Tibial nerve (tissue), 4 donors: ENCODE results near the gene RUFY2. TPM values are rescaled to one million over a fixed set of nuclear protein-coding genes. Genes with fewer than 3 reads are reported as not detected.
"Not testable (repeated sequence)": the region's sequence is repeated elsewhere in the genome, so short reads cannot be mapped to it uniquely, and the experiment has no call there.

Experiments used
- DNase-seq, 2 donors: peaks; one replicate each; pipeline ENCODE4 v3.0.0-alpha.2; 2019; ENCODE audit warnings: low spot score in 2 of 2
- H3K27ac ChIP-seq, 4 donors: fragments of 200-600 bp; sonication (generic) in 3 of 4; one replicate each; pipeline ENCODE4 v1.5.1; 2017 to 2019; ENCODE audit warnings: mild to moderate bottlenecking in 1 of 4
- H3K27me3 ChIP-seq, 2 donors: fragments of 200-600 bp; sonication (generic) in 1 of 2; one replicate each; pipeline versions ENCODE4 v1.5.1 to v1.6.0; 2017 to 2019
- H3K36me3 ChIP-seq, 3 donors: fragments of 200-600 bp; sonication (generic); one replicate each; pipeline ENCODE4 v1.5.1; 2018 to 2019
- H3K4me1 ChIP-seq, 4 donors: fragments of 200-600 bp; sonication (generic) in 3 of 4; one replicate each; pipeline ENCODE4 v1.5.1; 2017 to 2019
- H3K4me3 ChIP-seq, 4 donors: fragments of 200-600 bp; sonication (generic) in 3 of 4; one replicate each; pipeline ENCODE4 v1.5.1; 2017 to 2019; ENCODE audit warnings: mild to moderate bottlenecking in 1 of 4, moderate library complexity in 1 of 4
- H3K9me3 ChIP-seq, 4 donors: fragments of 200-600 bp; sonication (generic) in 3 of 4; one replicate each; pipeline ENCODE4 v1.5.1; 2017 to 2019
- EP300 ChIP-seq, 2 donors: sonication (generic); formaldehyde crosslinking; IDR thresholded peaks; one replicate each; pipeline ENCODE4 v1.6.1; 2017; ENCODE audit warnings: antibody characterized with exemption in 2 of 2, mild to moderate bottlenecking in 1 of 2
- POLR2A ChIP-seq, 2 donors: fragments of 450-650 bp; IDR thresholded peaks; one replicate each; pipeline ENCODE4 v1.6.1; 2017; ENCODE audit warnings: antibody characterized with exemption in 2 of 2, mild to moderate bottlenecking in 2 of 2, moderate library complexity in 2 of 2
- WGBS, 2 donors: methylation state at CpG; one replicate each; pipeline ENCODE4 v1.1.5; 2018; 5-methylcytosine and 5-hydroxymethylcytosine counted together
- total RNA-seq, 4 donors: library from RNA; depleted of rRNA; stranded (reverse); fragments of >200 nt; gene quantifications; one replicate each; pipeline ENCODE4 v1.1.0, GENCODE V29; 2016
- TF ChIP-seq, protein P1 (sequence below), 5 experiments: fragments of 200-600 bp in 3 of 5; fragments of 450-650 bp in 2 of 5; sonication (generic) in 3 of 5; IDR thresholded peaks; one replicate each; pipeline ENCODE4 v1.5.1; 2016 to 2019; ENCODE audit warnings: antibody characterized with exemption in 5 of 5, mild to moderate bottlenecking in 3 of 5, moderate library complexity in 2 of 5

RUFY2 gene
- total RNA-seq, 4 donors from 2014 or later: 31.4 to 41.2 (median 31.7) TPM

DNA sequence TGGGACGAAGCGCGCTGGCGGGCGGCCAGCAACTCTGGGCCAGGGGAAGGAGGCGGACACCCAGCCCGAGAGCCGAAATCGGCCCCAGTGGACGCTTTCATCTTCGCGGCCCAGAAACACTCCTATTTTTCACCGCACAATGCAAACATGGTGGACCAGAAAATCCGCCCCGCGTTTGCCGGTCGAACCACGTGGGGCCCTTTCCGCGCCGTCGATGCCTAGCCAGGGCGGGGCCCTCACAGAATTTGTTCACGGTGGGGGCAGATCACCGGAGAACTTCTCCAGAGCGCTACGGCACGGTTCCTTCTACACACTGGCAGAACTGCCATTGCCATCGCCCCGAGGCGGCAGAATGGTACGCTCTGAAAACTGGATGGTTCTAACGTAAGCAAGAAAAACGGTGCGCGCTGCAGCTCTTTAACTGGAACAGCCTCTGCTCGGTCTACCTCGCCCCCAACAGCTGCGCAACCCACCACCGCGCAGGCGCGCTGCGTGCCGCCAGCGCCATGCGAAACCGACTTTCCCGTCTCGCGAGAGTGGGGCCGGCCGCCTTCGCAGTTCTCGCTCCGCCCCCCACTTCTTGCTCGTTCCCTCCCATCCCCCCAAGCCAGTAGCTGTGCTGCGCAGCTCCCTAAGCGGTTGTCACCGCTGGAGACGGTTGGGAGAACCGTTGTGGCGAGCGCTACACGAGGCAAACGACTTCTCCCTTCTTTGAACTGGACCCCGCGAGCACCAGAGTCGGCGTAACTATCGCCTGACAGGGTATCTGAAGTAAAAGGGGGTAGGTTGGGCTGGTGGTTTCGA is 75.4 kb downstream of the RUFY2 start, which contains the start of gene HNRNPH3:
TSS of gene HNRNPH3 (plus strand) at position 610 of the 804 bp plus-strand sequence. CDS start 5,158 bp downstream, outside the sequence.
- Histone ChIP-seq H3K27ac (peak within 1 kb of the TSS; percentile 98 to 100 (median 99)), H3K9me3 (no peaks in the 10 kb centered on the region), H3K36me3 (no peaks in the 10 kb centered on the region), H3K27me3 (no peaks in the 10 kb centered on the region), H3K4me3 (peak within 1 kb of the TSS; percentile 83 to 99 (median 89)), H3K4me1 (peaks cover 0 to 61% (median 22%) of the 10 kb centered on the region in 4 donors)
- WGBS, 2 donors: 0% methylated on average over 40 to 66 of the region's 73 CpGs
- TF ChIP-seq, protein P1, sequence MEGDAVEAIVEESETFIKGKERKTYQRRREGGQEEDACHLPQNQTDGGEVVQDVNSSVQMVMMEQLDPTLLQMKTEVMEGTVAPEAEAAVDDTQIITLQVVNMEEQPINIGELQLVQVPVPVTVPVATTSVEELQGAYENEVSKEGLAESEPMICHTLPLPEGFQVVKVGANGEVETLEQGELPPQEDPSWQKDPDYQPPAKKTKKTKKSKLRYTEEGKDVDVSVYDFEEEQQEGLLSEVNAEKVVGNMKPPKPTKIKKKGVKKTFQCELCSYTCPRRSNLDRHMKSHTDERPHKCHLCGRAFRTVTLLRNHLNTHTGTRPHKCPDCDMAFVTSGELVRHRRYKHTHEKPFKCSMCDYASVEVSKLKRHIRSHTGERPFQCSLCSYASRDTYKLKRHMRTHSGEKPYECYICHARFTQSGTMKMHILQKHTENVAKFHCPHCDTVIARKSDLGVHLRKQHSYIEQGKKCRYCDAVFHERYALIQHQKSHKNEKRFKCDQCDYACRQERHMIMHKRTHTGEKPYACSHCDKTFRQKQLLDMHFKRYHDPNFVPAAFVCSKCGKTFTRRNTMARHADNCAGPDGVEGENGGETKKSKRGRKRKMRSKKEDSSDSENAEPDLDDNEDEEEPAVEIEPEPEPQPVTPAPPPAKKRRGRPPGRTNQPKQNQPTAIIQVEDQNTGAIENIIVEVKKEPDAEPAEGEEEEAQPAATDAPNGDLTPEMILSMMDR (IDR thresholded peaks at IDR 0.05): peak in 2 of 5 experiments; percentile 49 to 57
- TF ChIP-seq EP300 (IDR thresholded peaks at IDR 0.05) (peak; percentile 55 to 100), POLR2A (IDR thresholded peaks at IDR 0.05) (peak; percentile 99 to 100)
- DNase-seq: peak; percentile 97 to 98

DNA sequence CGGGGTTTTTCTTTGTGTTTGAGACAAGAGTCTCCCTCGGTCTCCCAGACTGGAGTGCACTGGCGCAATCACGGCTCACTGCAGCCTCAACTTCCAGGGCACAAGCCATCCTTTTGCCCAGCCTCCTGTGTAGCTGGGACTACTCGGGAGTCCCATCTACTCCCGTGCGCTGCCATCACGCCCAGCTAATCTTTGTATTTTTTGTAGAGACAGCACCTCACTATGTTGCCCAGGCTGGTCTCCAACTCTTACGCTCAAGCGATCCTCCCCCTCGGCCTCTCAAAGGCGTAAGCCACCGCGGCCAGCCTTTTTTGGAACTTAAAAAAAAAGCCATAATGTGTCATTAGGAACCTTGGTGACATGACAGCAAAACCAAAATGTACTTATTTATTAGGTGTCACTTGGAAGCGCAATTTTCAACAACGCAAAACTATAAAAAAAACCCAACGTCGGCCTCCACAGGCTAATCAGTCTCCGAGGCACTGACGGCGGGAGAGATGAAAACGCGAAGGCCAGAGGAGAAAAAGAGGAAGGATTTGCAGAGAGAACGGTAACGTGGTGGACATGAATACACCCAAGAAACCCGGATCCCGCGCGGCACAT is 76.1 kb downstream of the RUFY2 start:
- WGBS, 2 donors: 21 to 25% methylated on average over 29 of the region's 29 CpGs
- Histone ChIP-seq H3K27ac (peak overlapping the region; percentile 98 to 100 (median 99)), H3K27me3 (no peaks in the 10 kb centered on the region), H3K9me3 (no peaks in the 10 kb centered on the region), H3K4me1 (peaks cover 0 to 54% (median 14%) of the 10 kb centered on the region in 4 donors), H3K4me3 (peak overlapping the region; percentile 83 to 99 (median 89)), H3K36me3 (no peaks in the 10 kb centered on the region)
- TF ChIP-seq, protein P1 (IDR thresholded peaks at IDR 0.05): no peak
- TF ChIP-seq POLR2A (IDR thresholded peaks at IDR 0.05) (no peak), EP300 (IDR thresholded peaks at IDR 0.05) (no peak)
- DNase-seq: peak in 1 of 2 donors; percentile 40

DNA sequence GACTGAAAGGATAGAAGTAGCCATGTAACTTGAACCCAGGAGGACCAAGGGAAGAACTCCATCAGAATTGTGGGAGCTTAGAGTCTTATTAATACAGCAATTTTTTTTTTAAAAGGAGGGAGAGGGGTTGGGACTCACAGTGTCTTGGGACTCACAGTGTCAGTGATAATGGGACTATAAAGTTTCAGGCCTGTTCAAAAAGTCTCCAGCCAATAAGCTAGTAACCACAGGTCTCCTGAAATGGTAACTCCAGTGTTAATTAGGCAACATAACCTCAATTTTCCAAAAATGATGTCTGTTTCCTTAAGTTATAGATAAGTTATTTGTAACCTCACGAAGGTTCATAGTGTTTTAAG is 77.6 kb downstream of the RUFY2 start:
- DNase-seq: no peak
- H3K27ac ChIP-seq: peak overlapping the region in 3 of 4 donors; percentile 79 to 100 (median 99)
- H3K9me3 ChIP-seq: no peaks in the 10 kb centered on the region
- 92 to 100% methylated on average over 1 of the region's 1 CpG for WGBS, 2 donors
- H3K4me3 ChIP-seq: no peak overlapping the region
- H3K36me3 ChIP-seq: no peaks in the 10 kb centered on the region
- peaks cover 0 to 39% (median 7%) of the 10 kb centered on the region in 4 donors for H3K4me1 ChIP-seq
- no peaks in the 10 kb centered on the region for H3K27me3 ChIP-seq
- TF ChIP-seq POLR2A (IDR thresholded peaks at IDR 0.05) (no peak), EP300 (IDR thresholded peaks at IDR 0.05) (no peak)
- TF ChIP-seq, protein P1 (IDR thresholded peaks at IDR 0.05): no peak

DNA sequence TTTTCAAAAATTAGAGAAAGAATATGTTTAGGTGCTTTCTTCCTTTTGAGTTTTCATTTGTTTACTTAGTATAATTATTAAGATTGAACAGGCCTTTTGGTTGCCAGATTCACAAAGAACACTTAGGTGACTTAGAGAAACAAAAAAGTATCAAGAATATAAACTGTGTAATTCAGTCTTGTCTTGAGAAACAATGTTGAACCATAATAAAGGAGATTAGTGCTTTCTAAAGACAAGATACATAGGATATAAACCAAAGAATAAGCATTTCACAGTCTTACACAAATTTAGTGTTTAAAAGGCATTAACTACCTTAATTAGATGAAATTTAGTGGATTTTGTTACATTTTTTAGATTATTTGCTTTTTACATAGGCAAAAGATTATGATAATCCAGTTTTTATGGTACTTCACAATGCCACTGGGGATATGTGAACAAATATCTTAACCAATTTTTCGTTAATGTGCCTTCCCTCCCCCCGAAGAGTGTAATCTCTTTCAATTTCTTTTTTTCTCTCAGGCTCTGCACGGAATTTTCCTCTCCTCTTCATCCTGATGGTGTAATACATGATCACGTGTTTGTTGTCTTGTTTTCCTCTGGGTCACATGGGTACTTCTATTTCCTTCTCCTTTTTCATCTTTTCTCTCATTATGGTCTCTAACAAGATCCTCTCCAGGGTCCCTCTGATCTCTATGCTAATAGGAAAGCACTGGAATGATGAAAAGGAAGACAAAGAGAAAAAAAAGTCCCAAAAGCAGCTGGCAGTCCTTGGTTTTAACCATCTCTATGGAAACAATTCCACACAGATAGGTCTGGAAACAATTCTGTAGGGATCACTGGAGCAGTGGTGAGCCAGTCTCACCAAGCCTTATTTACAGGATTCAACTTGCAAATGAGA is 78.9 kb downstream of the RUFY2 start:
- Histone ChIP-seq H3K36me3 (no peaks in the 10 kb centered on the region), H3K4me1 (peaks cover 0 to 31% (median 7%) of the 10 kb centered on the region in 4 donors), H3K27me3 (no peaks in the 10 kb centered on the region), H3K27ac (peak overlapping the region; percentile 76 to 100 (median 89)), H3K4me3 (peak overlapping the region in 2 of 4 donors; percentile 20 to 30), H3K9me3 (no peaks in the 10 kb centered on the region)
- DNase-seq: peak in 1 of 2 donors; percentile 61
- TF ChIP-seq POLR2A (IDR thresholded peaks at IDR 0.05): peak in 1 of 2 donors; percentile 28
- TF ChIP-seq, protein P1 (IDR thresholded peaks at IDR 0.05): peak in 1 of 5 experiments; percentile 25
- TF ChIP-seq EP300 (IDR thresholded peaks at IDR 0.05): peak; percentile 76 to 95
- 11% methylated on average over 4 of the region's 4 CpGs for WGBS, 2 donors

DNA sequence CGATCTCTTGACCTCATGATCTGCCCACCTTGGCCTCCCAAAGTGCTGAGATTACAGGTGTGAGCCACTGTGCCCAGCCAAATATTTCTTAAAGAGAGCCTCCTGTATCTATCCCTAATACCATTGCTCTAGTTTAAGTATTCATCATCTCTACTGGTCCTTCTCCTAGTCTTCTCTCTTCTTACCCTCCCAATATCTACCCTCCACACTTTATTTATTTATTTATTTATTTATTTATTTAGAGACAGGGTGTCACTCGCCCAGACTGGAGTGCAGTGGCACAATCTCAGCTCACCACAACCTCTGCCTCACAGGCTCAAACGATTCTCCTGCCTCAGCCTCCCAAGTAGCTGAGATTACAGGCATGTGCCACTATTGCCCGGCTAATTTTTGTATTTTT is 82.7 kb downstream of the RUFY2 start:
- not testable (repeated sequence) for H3K27ac ChIP-seq, H3K27me3 ChIP-seq, H3K4me3 ChIP-seq, DNase-seq, H3K9me3 ChIP-seq, H3K36me3 ChIP-seq
- H3K4me1 ChIP-seq: peaks cover 0 to 21% (median 4%) of the 10 kb centered on the region in 4 donors
- 92 to 95% methylated on average over 4 of the region's 4 CpGs for WGBS, 2 donors
